GM06990 (cell line): ENCODE results near the gene PTTG1IP.

ENCODE experiments used
- DNase-seq: peaks from one replicate; pipeline ENCODE4 v3.0.0-alpha.2; 2011; ENCODE audit not compliant: insufficient read length; ENCODE audit errors: extremely low read depth
- H3K27me3 ChIP-seq: replicated peaks from 2 replicates; pipeline ENCODE4 v1.6.0; 2011; ENCODE audit warnings: low read length; ENCODE audit not compliant: control insufficient read depth, insufficient read depth
- H3K36me3 ChIP-seq: 2 replicates; pipeline ENCODE4 v1.5.1; 2011; ENCODE audit warnings: low read length; ENCODE audit not compliant: control insufficient read depth, insufficient read depth
- H3K4me3 ChIP-seq: replicated peaks from 2 replicates; pipeline ENCODE4 v1.5.1; 2011; ENCODE audit warnings: low read depth, mild to moderate bottlenecking, control low read depth, low read length
- CTCF ChIP-seq: IDR thresholded peaks from 2 replicates; pipeline ENCODE4 v1.5.1; 2011; ENCODE audit warnings: low read length, control low read depth, mild to moderate bottlenecking, inconsistent platforms; ENCODE audit not compliant: insufficient read depth, poor library complexity, severe bottlenecking

The PTTG1IP gene

GRCh38 chr21:44813149-44813548 is 60.3 kb downstream of the PTTG1IP start:
- TF ChIP-seq CTCF = no peak
- H3K4me3 ChIP-seq = no peak overlapping the region
- peaks cover 11% of the 10 kb centered on the region for H3K36me3 ChIP-seq
- no peaks in the 10 kb centered on the region for H3K27me3 ChIP-seq
- DNase-seq = no peak

GRCh38 chr21:44812640-44813039 is 60.9 kb downstream of the PTTG1IP start:
- Histone ChIP-seq H3K4me3 (no peak overlapping the region), H3K27me3 (no peaks in the 10 kb centered on the region), H3K36me3 (peaks cover 11% of the 10 kb centered on the region)
- TF ChIP-seq CTCF = no peak
- no peak for DNase-seq

- no peak overlapping the region for H3K4me3 ChIP-seq
- no peak for TF ChIP-seq CTCF
- peaks cover 16% of the 10 kb centered on the region for H3K36me3 ChIP-seq
- DNase-seq = no peak
- H3K27me3 ChIP-seq = no peaks in the 10 kb centered on the region
Measured at GRCh38 chr21:44810779-44811178, 62.7 kb downstream of the PTTG1IP start.

- no peak overlapping the region for H3K4me3 ChIP-seq
- no peaks in the 10 kb centered on the region for H3K27me3 ChIP-seq
- no peak for DNase-seq
- H3K36me3 ChIP-seq = peaks cover 18% of the 10 kb centered on the region
- TF ChIP-seq CTCF = no peak
Measured at GRCh38 chr21:44805859-44806258, 67.6 kb downstream of the PTTG1IP start.

- Histone ChIP-seq H3K4me3 (no peak overlapping the region), H3K27me3 (no peaks in the 10 kb centered on the region), H3K36me3 (peaks cover 12% of the 10 kb centered on the region)
- no peak for DNase-seq
- no peak for TF ChIP-seq CTCF
Measured at GRCh38 chr21:44805226-44805625, 68.3 kb downstream of the PTTG1IP start.

- DNase-seq = no peak
- Histone ChIP-seq H3K4me3 (no peak overlapping the region), H3K36me3 (peaks cover 10% of the 10 kb centered on the region), H3K27me3 (no peaks in the 10 kb centered on the region)
- TF ChIP-seq CTCF = no peak
Measured at GRCh38 chr21:44804762-44805161, 68.7 kb downstream of the PTTG1IP start.
